Measurements from ENCODE around the gene EEF2KMT.
A peak's percentile ranks its signal among the peaks of the same experiment; 100 is the strongest.
"Not testable (repeated sequence)": the region's sequence is repeated elsewhere in the genome, so short reads cannot be mapped to it uniquely, and the experiment has no call there.

The EEF2KMT gene

DNA sequence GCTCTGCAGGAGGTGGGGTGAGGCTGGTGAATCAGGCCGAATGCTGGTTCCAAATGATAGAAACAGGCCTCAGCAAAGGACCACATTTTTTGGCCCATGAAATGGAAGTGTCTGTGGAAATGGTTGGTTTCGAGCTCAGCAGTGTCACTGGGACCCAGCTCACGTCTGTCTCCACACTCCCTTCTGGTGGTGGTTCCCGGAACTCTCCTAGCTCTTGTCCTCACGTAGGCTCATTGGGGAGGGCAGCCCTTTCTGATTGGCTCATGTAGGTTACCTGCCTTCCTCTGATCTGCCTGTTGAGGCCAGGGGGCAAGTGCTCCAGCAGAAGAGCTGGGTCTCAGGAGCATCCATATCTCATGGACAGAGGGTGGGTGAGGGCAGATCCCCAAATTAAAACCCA lies 22.0 kb downstream of the EEF2KMT start:
- in situ Hi-C loops (cut with HindIII; ENCODE audit: low pct_ligation_motif_present, low pct_unique_long_range_greater_than_20kb, low sequenced_read_pairs) = no loop called here
- no peak for DNase-seq

DNA sequence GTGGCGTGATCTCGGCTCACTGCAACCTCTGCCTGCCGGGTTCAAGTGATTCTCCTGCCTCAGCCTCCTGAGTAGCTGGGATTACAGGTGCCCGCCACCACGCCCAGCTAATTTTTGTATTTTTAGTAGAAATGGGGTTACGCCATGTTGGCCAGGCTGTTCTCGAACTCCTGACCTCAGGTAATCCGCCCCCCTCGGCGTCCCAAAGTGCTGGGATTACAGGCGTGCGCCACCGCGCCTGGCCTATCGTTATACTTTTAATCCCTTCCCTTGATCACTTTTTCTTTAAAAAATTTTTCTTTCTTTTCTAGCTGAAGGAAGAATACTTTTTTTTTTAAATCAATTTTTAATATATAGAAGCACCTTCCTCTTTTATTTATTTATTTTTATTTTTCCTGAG lies 23.8 kb downstream of the EEF2KMT start:
- in situ Hi-C loops (cut with HindIII; ENCODE audit: low pct_ligation_motif_present, low pct_unique_long_range_greater_than_20kb, low sequenced_read_pairs); DNase-seq: not testable (repeated sequence)

DNA sequence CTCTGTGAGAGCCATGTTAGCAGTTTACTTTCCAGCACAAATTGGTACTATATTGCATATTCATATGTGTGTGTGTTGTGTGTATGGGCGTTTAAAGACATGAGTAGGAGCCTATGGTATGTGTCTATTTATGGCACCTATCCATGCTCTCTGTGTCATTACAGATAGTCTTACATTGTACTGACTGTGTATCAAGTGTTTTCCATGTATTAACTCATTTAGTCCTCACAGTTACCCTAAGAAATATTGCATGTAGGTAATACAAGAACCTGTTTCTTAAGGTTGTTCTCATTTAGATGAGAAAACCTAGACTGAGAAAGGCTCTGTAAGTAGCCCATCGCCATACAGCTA lies 24.3 kb downstream of the EEF2KMT start:
- in situ Hi-C loops (cut with HindIII; ENCODE audit: low pct_ligation_motif_present, low pct_unique_long_range_greater_than_20kb, low sequenced_read_pairs) = no loop called here
- DNase-seq = no peak

DNA sequence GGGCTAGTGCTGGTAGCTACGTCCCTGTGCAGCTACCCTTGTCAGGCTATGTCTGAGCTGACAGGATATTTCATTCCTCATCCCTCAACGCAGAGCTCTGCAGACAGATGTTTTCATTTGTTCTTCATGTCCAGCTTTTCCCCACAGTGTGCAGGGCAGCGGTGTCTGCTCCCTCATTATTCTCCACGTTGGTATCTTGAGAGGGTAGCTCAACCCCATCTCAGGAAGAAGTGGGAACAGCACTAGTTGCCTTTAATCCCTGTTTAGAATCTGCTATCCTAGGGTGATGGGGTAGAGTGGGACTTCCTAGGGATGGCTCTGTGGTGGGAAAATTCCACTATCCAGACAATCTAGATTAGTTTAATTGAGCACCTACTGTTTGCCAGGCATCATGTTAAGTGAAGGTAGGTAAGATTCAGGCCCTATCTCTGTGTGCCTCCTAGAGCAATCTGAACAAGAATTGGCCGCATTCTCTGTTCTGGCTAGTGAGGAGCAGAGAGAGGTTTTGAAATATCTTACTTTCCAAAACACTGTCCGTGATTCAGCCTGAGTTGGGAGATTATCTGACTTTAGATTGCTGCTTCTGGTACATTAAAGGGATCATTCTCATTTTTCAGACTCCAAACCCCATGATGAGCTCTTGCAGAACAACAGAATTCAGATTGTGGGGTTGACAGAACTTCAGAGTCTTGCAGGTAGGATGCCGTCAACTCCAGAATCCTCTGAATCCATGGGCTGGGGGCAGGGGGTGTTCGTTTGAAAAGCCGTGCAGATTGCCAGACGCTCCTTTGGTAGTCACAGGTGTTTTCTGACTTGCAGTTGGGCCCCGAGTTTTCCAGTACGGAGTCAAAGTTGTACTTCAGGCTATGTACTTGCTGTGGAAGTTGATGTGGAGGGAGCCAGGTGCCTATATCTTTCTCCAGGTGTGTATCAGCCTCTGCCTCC lies 25.0 kb downstream of the EEF2KMT start:
- in situ Hi-C loops (cut with HindIII; ENCODE audit: low pct_ligation_motif_present, low pct_unique_long_range_greater_than_20kb, low sequenced_read_pairs) = no loop called here
- no peak for DNase-seq

GRCh38 chr16:5071681-5072333 lies 25.8 kb downstream of the EEF2KMT start, which contains the start of gene ALG1:
ALG1 (plus strand) TSS chr16:5071843; CDS start chr16:5071850, 7 bp downstream.
- peak; percentile 93 for DNase-seq
- in situ Hi-C loops (cut with HindIII; ENCODE audit: low pct_ligation_motif_present, low pct_unique_long_range_greater_than_20kb, low sequenced_read_pairs) = no loop called here

DNA sequence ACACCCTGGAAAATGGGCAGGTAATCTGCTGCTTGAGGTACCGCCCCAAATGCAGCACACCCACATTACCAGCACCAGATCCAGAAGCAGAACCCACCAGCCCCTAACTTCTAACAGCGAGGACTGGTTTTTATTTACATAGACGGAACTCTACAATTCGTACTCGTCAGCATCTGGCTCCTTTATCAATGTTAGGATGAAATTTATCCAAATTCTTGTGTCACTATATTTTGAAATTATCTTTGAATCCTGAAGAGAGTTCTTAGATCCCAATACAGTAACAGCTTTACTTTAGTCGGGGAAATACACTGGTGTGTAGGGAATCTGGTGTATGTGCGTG lies 26.3 kb downstream of the EEF2KMT start:
- in situ Hi-C loops (cut with HindIII; ENCODE audit: low pct_ligation_motif_present, low pct_unique_long_range_greater_than_20kb, low sequenced_read_pairs) = no loop called here
- DNase-seq = no peak

DNA sequence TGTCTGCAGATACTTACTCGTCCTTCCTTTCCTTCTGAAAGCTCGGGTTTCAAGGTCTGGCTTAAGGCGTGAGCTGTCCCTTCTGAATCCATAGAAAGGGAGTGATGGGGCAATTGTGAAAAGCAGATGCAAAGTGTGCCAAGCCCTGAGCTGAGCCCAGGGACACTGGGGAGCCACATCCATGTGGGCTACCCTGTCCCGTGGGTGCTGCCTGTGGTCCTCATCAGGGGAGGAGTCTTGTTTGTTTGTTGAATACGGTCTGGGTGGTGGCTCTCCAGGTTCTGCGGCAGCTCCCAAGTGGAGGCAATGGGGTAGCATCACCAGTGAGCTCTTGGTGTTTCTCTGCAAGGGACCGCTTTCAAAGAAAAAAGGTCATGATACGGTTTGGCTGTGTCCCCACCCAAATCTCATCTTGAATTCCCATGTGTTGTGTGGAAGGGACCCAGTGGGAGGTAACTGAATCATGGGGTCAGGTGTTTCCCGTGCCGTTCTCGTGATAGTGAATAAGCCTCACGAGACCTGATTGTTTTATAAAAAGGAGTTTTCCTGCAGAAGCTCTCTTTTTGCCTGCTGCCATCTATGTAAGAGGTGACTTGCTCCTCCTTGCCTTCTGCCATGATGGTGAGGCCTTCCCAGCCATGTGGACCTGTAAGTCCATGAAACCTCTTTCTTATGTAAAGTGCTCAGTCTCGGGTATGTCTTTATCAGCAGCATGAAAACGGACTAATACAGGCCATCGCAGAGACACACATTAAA lies 27.0 kb downstream of the EEF2KMT start:
- no peak for DNase-seq
- in situ Hi-C loops (cut with HindIII; ENCODE audit: low pct_ligation_motif_present, low pct_unique_long_range_greater_than_20kb, low sequenced_read_pairs) = no loop called here

GRCh38 chr16:5069854-5070253 lies 27.7 kb downstream of the EEF2KMT start:
- in situ Hi-C loops (cut with HindIII; ENCODE audit: low pct_ligation_motif_present, low pct_unique_long_range_greater_than_20kb, low sequenced_read_pairs) = no loop called here
- DNase-seq = no peak

- in situ Hi-C loops (cut with HindIII; ENCODE audit: low pct_ligation_motif_present, low pct_unique_long_range_greater_than_20kb, low sequenced_read_pairs) = no loop called here
- no peak for DNase-seq
These were observed 28.5 kb downstream of the EEF2KMT start for GRCh38 chr16:5069048-5069447.

DNA sequence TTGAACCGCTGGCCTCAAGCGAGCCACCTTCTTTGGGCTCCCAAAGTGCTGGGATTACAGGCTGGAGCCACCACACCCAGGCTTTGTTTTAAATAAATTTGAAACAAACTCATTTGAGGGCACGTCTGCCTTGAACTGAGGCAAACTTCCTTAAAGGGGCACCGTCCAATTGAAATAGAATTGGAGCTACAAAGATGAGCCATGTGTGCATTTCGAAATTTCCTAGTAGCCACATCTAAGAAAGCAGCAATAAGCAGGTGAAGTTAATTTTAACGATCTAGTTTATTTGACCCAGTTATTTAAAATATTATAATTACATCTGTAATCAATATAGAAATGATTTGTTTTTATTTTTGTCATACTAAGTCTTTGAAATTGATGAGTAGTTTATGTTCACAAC lies 31.1 kb downstream of the EEF2KMT start:
- no peak for DNase-seq
- in situ Hi-C loops (cut with HindIII; ENCODE audit: low pct_ligation_motif_present, low pct_unique_long_range_greater_than_20kb, low sequenced_read_pairs) = no loop called here

DNA sequence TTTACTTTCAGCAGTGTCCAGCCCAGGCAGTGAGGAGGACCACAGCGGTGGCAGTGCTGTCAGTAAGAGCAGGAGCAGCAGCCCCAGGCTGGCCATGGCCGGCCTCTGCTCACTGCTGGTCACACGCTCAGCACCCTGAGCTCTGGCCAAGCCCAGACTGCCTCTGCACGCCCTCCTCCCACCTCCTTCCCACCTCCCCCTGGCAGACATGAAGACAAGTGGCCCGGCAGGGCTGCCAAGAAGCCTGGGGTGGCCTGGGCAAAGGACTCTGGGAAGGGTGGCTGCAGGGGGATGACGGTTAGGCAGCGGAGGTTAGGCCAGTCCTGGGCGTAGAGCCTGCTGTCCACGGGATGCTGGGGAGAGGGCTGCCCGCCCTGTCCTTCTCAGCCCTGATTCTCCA lies 31.8 kb downstream of the EEF2KMT start, which contains the start of gene C16orf89:
TSS of gene C16orf89 (minus strand) at position 144 of the 400 bp plus-strand sequence. CDS start at position 96, 48 bp downstream.
- DNase-seq = no peak
- in situ Hi-C loops (cut with HindIII; ENCODE audit: low pct_ligation_motif_present, low pct_unique_long_range_greater_than_20kb, low sequenced_read_pairs) = no loop called here

DNA sequence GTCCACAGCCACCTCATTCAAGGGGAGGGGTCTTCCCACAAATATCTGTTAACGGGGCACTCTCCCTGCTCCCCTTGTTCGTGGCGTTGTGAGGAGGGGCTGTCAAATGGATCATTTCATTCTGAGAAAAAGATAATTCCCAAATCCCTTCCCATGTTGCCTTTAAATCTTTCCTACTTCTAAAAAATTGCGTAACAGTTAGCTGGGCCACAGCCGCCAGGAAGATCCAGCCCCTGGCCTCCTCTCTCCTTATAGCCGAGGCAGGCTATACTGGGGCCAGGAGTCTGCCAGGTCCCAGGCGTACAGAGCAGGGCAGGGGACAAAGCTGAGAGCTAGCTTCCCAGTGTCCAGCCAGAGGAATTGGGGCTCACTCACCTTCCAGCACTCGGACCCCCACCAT lies 32.3 kb downstream of the EEF2KMT start:
- DNase-seq = no peak
- in situ Hi-C loops (cut with HindIII; ENCODE audit: low pct_ligation_motif_present, low pct_unique_long_range_greater_than_20kb, low sequenced_read_pairs) = no loop called here

DNA sequence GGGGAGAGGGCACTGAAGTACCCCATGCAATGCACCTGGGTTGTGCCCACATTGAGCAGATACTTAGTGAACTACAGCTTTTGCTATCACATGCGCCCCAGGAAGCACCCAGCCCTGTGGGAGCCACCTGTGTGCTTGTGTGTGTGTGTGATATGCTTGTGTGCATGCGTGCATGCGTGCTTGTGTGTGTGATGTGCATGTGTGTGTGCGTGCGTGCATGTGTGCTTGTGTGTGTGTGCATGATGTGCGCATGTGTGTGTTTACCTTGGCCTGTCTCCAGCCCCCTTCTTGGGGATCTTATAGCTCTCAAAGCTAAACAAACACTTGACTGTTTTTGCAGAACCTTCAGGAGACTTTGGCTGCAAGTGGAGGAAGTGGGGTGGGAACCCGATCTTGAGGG lies 32.7 kb downstream of the EEF2KMT start:
- DNase-seq = no peak
- in situ Hi-C loops (cut with HindIII; ENCODE audit: low pct_ligation_motif_present, low pct_unique_long_range_greater_than_20kb, low sequenced_read_pairs) = no loop called here

DNA sequence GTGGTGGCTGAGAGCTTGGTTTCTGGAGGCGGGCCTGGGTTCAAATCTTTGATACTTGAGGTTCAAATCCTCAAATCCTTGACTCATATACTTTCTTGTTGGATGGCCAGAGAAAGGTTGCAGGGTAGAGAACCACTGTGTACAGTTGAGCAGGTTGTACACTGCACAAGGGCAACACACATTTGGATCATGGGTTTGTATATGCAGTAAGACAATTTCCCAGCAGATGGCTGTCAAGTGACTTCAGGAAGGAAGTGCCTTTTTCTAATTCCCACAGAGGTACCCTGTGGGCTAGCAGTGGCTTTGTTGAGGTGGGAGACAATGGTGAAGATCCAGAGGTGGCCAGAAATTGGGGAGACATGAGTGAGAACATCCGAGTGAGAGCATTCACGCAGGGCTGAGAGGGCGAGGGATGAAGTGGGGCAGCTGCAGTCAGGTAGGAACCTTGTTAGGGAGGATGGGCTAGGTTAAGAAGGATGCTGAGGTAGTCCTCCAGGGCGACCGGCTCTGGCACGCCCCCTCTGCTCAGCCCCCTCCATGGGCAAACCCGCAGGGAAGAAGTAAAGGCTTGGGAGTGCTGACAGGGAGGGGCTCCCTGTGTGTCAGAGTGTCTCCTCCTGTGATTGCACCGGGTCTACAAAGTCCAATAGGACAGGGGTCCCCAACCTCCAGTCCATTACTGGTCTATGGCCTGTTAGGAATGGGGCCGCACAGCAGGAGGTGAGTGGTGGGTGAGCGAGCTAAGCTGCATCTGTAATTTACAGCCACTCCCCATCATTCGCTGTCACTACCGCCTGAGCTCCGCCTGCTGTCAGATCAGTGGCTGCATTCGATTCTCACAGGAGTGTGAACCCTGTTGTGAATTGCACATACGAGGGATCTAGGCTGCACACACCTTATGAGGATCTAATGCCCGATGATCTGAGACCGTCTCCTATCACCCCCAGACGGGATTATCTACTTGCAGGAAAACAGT lies 34.5 kb downstream of the EEF2KMT start:
- in situ Hi-C loops (cut with HindIII; ENCODE audit: low pct_ligation_motif_present, low pct_unique_long_range_greater_than_20kb, low sequenced_read_pairs) = no loop called here
- no peak for DNase-seq

- in situ Hi-C loops (cut with HindIII; ENCODE audit: low pct_ligation_motif_present, low pct_unique_long_range_greater_than_20kb, low sequenced_read_pairs) = no loop called here
- DNase-seq = no peak
These were observed 35.5 kb downstream of the EEF2KMT start for GRCh38 chr16:5062051-5062450.

DNA sequence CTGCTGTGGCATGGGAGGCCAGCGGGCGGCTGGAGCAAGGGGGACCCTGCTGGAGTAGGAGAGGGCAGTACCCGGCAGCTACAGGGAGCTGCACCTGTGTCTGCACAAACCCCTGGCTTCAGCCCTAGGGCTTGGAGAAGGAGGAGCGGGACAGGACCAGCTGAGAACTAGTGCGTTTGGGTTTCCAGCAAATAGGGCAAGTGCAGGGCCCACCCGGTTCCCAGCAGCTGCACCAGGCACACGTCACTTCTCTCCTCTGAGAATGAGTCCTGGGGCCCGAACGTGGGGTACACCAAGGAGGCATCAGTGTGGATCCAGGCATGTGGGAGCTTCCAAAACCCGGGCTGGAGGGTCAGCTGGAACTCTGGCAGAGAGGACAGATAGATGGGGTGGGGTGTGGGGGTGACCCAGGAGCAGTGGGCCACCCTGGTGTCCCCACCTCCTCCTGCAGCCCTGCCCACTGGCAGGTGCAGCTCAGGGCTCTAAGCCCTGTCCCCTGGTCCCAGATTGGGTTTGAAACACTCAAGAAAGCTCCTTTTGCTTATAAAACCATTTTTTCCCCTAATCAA lies 37.4 kb downstream of the EEF2KMT start:
- DNase-seq = no peak
- in situ Hi-C loops (cut with HindIII; ENCODE audit: low pct_ligation_motif_present, low pct_unique_long_range_greater_than_20kb, low sequenced_read_pairs) = no loop called here

DNA sequence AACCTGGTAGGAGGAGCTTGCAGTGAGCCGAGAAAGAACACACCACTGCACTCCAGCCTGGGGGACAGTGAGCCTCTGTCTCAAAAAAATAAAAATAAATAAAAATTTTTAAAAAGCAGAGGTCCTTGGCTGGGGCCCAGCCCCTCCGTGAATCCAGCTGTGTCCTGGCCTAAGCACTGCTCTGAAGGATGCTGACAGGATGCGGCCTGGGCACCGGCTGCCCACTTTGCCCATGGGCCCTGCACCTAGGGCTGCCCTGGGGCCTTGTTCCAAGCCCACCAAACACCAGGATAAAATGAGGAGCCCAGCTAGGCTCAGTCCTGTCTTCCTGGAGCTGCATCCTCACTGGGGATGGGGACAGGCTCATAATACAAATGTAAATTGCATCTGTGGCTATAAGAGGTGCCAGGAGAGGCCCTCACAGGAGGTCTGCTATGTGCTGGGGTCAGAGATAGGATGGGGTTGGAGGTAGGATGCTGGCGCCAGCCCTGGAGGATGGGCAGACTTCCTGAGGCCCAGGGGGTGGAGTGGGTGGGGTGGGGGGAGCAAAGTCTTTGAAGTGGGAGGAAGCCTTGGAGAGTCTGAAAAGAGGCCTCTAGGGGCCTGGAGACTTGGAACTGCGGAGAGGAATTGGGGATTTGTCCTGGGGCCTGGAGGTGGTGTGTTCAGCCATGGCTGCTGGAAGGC lies 38.1 kb downstream of the EEF2KMT start:
- in situ Hi-C loops (cut with HindIII; ENCODE audit: low pct_ligation_motif_present, low pct_unique_long_range_greater_than_20kb, low sequenced_read_pairs) = no loop called here
- DNase-seq = no peak

All from ACHN (cell line).